ENCODE results near the gene FYCO1.

FYCO1 gene

GRCh38 chr3:45984331-45985312 is 11.0 kb downstream of the FYCO1 start:
- DNase-seq (ENCODE audit: low read depth in 3 of 3), result no peak

GRCh38 chr3:45983770-45984169 is 11.9 kb downstream of the FYCO1 start:
- no peak for DNase-seq (ENCODE audit: low read depth in 3 of 3)

- no peak for DNase-seq (ENCODE audit: low read depth in 3 of 3)
Observed at GRCh38 chr3:45981346-45982074, 14.1 kb downstream of the FYCO1 start.

GRCh38 chr3:45980819-45981218 is 14.8 kb downstream of the FYCO1 start:
- no peak for DNase-seq (ENCODE audit: low read depth in 3 of 3)

- no peak for DNase-seq (ENCODE audit: low read depth in 3 of 3)
Observed at GRCh38 chr3:45980229-45980813, 15.3 kb downstream of the FYCO1 start.

GRCh38 chr3:45979378-45979777 is 16.2 kb downstream of the FYCO1 start:
- DNase-seq (ENCODE audit: low read depth in 3 of 3), result no peak

- peak in 1 of 3 experiments; percentile 60 for DNase-seq (ENCODE audit: low read depth in 3 of 3)
Observed at GRCh38 chr3:45978006-45978761, 17.4 kb downstream of the FYCO1 start.

GRCh38 chr3:45976191-45977091 is 19.2 kb downstream of the FYCO1 start:
- DNase-seq (ENCODE audit: low read depth in 3 of 3), result no peak

GRCh38 chr3:45975686-45976085 is 19.9 kb downstream of the FYCO1 start:
- DNase-seq (ENCODE audit: low read depth in 3 of 3), result no peak

GRCh38 chr3:45974686-45975085 is 20.9 kb downstream of the FYCO1 start:
- DNase-seq (ENCODE audit: low read depth in 3 of 3), result no peak

- DNase-seq (ENCODE audit: low read depth in 3 of 3), result no peak
Observed at GRCh38 chr3:45972534-45973402, 22.9 kb downstream of the FYCO1 start.

- DNase-seq (ENCODE audit: low read depth in 3 of 3), result no peak
Observed at GRCh38 chr3:45969953-45970352, 25.7 kb downstream of the FYCO1 start.

- no peak for DNase-seq (ENCODE audit: low read depth in 3 of 3)
Observed at GRCh38 chr3:45969116-45969515, 26.5 kb downstream of the FYCO1 start.

- DNase-seq (ENCODE audit: low read depth in 3 of 3), result no peak
Observed at GRCh38 chr3:45968706-45969105, 26.9 kb downstream of the FYCO1 start.

- DNase-seq (ENCODE audit: low read depth in 3 of 3), result no peak
Observed at GRCh38 chr3:45968149-45968548, 27.5 kb downstream of the FYCO1 start.

GRCh38 chr3:45967724-45968123 is 27.9 kb downstream of the FYCO1 start:
- DNase-seq (ENCODE audit: low read depth in 3 of 3), result no peak

GRCh38 chr3:45966950-45967640 is 28.5 kb downstream of the FYCO1 start:
- no peak for DNase-seq (ENCODE audit: low read depth in 3 of 3)

GRCh38 chr3:45966371-45966791 is 29.2 kb downstream of the FYCO1 start:
- DNase-seq (ENCODE audit: low read depth in 3 of 3), result no peak

- DNase-seq (ENCODE audit: low read depth in 3 of 3), result no peak
Observed at GRCh38 chr3:45965653-45966052, 30.0 kb downstream of the FYCO1 start.

Measured in stimulated activated CD4-positive, alpha-beta T cell treated with anti-CD3 and anti-CD28 coated beads, TNF-alpha, amount 100 ng/mL, for 24 hours (primary cell).